Measurements from ENCODE around the gene RBM15B.

The RBM15B gene

DNA sequence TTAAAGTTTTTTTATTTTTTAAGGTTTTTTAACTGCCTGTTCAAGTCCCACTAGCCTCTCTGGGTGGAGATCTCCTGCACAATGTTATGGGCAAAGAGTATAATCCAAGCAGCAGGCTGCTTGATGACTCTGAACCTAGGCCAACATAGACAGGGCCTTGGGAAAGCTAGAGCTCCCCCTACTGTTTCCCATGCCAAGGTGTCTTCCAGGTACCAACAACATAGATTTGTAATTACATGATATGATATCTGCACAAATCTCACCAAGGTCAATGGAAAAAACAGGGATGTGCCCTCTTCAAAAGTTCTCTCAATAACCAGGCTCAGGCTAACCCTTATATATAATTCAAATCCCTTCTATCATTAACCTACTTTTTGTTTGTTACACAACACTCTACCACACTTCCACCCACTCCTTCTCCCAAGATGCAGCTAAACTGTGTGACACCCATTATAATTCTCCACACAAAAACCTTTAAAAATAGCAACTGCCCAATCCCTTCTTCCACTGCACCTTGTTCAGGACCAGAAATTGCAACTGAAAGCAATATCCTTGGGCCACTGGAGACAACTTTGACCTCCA lies 43.8 kb downstream of the RBM15B start:
- H3K27ac ChIP-seq (ENCODE audit: low read depth, low read length): peak overlapping the region; percentile 55
- no peaks in the 10 kb centered on the region for H3K9me3 ChIP-seq (ENCODE audit: control insufficient read depth in 5 of 5, low read length in 5 of 5)
- H3K27me3 ChIP-seq (ENCODE audit: control insufficient read depth in 5 of 5, insufficient read depth in 4 of 5, low read length in 5 of 5): peaks cover 0 to 2% (median 0%) of the 10 kb centered on the region in 5 donors
- no peak overlapping the region for H3K4me3 ChIP-seq (ENCODE audit: low read depth in 1 of 5, low read length in 5 of 5)
- H3K36me3 ChIP-seq (ENCODE audit: control insufficient read depth in 5 of 5, insufficient read depth in 5 of 5, low read length in 5 of 5): peaks cover 9 to 41% (median 25%) of the 10 kb centered on the region in 5 donors
- peaks cover 3 to 21% (median 13%) of the 10 kb centered on the region in 5 donors for H3K4me1 ChIP-seq (ENCODE audit: control insufficient read depth in 5 of 5, insufficient read depth in 5 of 5, low read length in 5 of 5)
- peak overlapping the region in 1 of 5 donors; percentile 78 for H3K9ac ChIP-seq (ENCODE audit: low read length in 5 of 5)

DNA sequence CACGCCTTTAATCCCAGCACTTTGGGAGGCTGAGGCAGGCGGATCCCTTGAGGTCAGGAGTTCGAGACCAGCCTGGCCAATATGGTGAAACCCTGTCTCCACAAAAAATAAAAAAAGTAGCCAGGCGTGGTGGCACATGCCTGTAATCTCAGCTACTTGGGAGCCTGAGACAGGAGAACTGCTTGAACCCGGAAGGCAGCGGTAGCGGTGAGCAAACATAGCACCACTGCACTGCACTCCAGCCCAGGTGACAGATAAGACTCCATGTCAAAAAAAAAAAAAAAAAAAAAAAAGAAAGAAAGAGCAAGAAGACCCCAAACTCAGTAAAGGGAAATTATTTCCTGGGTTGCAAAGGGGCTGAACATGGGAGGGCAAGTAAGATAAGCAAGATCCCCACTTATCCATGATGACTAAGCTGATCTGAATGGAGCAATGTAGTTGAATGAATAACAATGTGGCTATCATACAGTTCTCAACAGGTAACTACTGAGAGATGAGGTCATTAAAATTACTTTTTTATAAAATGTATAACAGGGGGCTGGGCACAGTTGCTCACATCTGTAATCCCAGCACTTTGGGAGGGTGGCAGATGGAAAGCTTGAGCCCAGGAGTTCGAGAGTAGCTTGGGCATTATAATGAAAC lies 46.0 kb downstream of the RBM15B start:
- Histone ChIP-seq H3K27ac (ENCODE audit: low read depth, low read length) (no peak overlapping the region), H3K9me3 (ENCODE audit: control insufficient read depth in 5 of 5, low read length in 5 of 5) (no peaks in the 10 kb centered on the region), H3K9ac (ENCODE audit: low read length in 5 of 5) (no peak overlapping the region), H3K36me3 (ENCODE audit: control insufficient read depth in 5 of 5, insufficient read depth in 5 of 5, low read length in 5 of 5) (peaks cover 23 to 45% (median 30%) of the 10 kb centered on the region in 5 donors), H3K4me1 (ENCODE audit: control insufficient read depth in 5 of 5, insufficient read depth in 5 of 5, low read length in 5 of 5) (peaks cover 3 to 21% (median 13%) of the 10 kb centered on the region in 5 donors), H3K4me3 (ENCODE audit: low read depth in 1 of 5, low read length in 5 of 5) (no peak overlapping the region), H3K27me3 (ENCODE audit: control insufficient read depth in 5 of 5, insufficient read depth in 4 of 5, low read length in 5 of 5) (peaks cover 0 to 2% (median 0%) of the 10 kb centered on the region in 5 donors)

DNA sequence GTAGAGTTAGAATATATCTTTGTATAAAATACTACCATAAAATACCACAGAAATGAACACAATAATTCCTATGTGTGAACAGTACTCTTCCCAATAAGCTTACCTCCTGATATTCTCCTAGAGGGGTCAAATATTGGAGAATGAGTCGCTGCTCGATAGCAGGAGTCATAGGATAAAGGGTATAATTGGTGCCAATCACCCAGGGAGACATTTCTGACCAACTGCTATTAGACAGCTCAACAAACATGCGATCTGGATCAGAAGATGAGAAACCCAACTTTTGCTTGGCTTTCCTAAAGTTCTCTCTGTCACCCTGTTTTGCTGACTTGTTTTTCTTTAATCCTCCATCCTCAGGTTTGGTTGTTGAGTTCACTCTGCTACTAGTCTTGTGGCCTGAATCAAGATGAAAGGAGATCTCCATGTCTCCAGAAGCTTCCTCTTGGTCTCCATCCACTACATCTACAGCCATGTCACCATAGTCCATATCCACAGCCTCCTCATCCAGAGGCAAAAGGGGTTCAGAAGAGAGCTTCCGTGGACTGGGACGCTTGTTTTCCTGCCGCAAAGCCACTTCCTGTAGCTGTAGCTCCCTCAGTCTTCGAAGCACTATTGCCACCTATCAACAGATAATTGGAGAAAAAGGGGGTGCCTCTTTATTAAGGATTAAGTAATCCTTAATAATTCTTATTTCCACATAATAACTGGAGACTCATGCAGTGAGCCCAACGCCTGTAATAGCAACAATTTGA lies 50.4 kb downstream of the RBM15B start:
- H3K9ac ChIP-seq (ENCODE audit: low read length in 5 of 5): no peak overlapping the region
- peaks cover 0 to 12% (median 6%) of the 10 kb centered on the region in 5 donors for H3K4me1 ChIP-seq (ENCODE audit: control insufficient read depth in 5 of 5, insufficient read depth in 5 of 5, low read length in 5 of 5)
- no peaks in the 10 kb centered on the region for H3K27me3 ChIP-seq (ENCODE audit: control insufficient read depth in 5 of 5, insufficient read depth in 4 of 5, low read length in 5 of 5)
- no peak overlapping the region for H3K27ac ChIP-seq (ENCODE audit: low read depth, low read length)
- no peak overlapping the region for H3K4me3 ChIP-seq (ENCODE audit: low read depth in 1 of 5, low read length in 5 of 5)
- H3K9me3 ChIP-seq (ENCODE audit: control insufficient read depth in 5 of 5, low read length in 5 of 5): no peaks in the 10 kb centered on the region
- peaks cover 17 to 41% (median 29%) of the 10 kb centered on the region in 5 donors for H3K36me3 ChIP-seq (ENCODE audit: control insufficient read depth in 5 of 5, insufficient read depth in 5 of 5, low read length in 5 of 5)

DNA sequence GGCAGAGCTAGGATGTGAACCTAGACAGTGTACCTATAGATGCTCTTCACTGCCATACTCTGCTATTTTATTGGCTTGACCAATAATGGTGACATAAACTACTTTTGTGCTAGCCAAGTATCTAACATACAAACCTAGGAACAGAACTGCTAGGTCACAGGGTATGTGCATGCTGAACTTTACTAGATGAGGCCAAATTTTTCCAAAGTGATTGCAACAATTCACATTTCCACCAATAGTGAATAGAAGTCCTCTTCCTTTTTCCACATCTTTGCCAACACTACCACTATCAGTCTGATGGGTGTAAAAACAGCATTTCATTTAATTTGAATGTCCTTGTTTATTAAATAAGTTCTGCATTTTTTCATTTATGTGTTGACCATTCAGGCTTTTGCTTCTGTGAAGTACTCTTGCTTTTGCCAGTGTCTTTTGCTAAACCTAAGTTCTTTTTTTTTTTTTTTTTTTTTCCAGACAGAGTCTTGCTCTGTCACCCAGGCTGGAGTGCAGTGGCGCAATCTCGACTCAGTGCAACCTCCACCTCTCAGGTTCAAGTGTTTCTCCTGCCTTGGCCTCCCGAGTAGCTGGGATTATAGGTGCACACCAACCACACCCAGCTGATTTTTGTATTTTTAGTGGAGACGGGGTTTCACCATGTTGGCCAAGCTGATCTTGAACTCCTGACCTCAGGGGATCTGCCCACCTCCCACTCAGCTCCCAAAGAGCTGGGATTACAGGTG lies 54.6 kb downstream of the RBM15B start:
- Histone ChIP-seq H3K27me3 (ENCODE audit: control insufficient read depth in 5 of 5, insufficient read depth in 4 of 5, low read length in 5 of 5) (no peaks in the 10 kb centered on the region), H3K27ac (ENCODE audit: low read depth, low read length) (no peak overlapping the region), H3K36me3 (ENCODE audit: control insufficient read depth in 5 of 5, insufficient read depth in 5 of 5, low read length in 5 of 5) (peaks cover 12 to 22% (median 13%) of the 10 kb centered on the region in 5 donors), H3K9me3 (ENCODE audit: control insufficient read depth in 5 of 5, low read length in 5 of 5) (no peaks in the 10 kb centered on the region), H3K4me1 (ENCODE audit: control insufficient read depth in 5 of 5, insufficient read depth in 5 of 5, low read length in 5 of 5) (peaks cover 0 to 12% (median 6%) of the 10 kb centered on the region in 5 donors), H3K9ac (ENCODE audit: low read length in 5 of 5) (no peak overlapping the region), H3K4me3 (ENCODE audit: low read depth in 1 of 5, low read length in 5 of 5) (no peak overlapping the region)
